ENCODE results near the gene PCSK5. TPM values are rescaled to one million over a fixed set of nuclear protein-coding genes. Genes with fewer than 3 reads are reported as not detected.
"Not testable (repeated sequence)": the region's sequence is repeated elsewhere in the genome, so short reads cannot be mapped to it uniquely, and the experiment has no call there.

Gene PCSK5
- polyA plus RNA-seq, 1 donor: 123 TPM

GRCh38 chr9:76324030-76324429, 433.6 kb downstream of the PCSK5 start:
- Histone ChIP-seq H3K27ac (ENCODE audit: low read length) (peak overlapping the region; percentile 69), H3K36me3 (ENCODE audit: control insufficient read depth, insufficient read depth, low read length) (peaks cover 44% of the 10 kb centered on the region)
- not testable (repeated sequence) for DNase-seq; H3K4me1 ChIP-seq (ENCODE audit: control insufficient read depth, insufficient read depth, low read length); H3K27me3 ChIP-seq (ENCODE audit: control insufficient read depth, insufficient read depth, low read length); H3K9me3 ChIP-seq (ENCODE audit: control insufficient read depth, low read depth, low read length); H3K4me3 ChIP-seq (ENCODE audit: low read length)
- no CpG with 5 or more reads among the region's 7 CpGs for WGBS (ENCODE audit: insufficient coverage, low lambda C conversion rate)

- DNase-seq: no peak
- Histone ChIP-seq H3K9me3 (ENCODE audit: control insufficient read depth, low read depth, low read length) (no peaks in the 10 kb centered on the region), H3K27ac (ENCODE audit: low read length) (no peak overlapping the region), H3K27me3 (ENCODE audit: control insufficient read depth, insufficient read depth, low read length) (no peaks in the 10 kb centered on the region), H3K36me3 (ENCODE audit: control insufficient read depth, insufficient read depth, low read length) (peaks cover 70% of the 10 kb centered on the region), H3K4me3 (ENCODE audit: low read length) (no peak overlapping the region), H3K4me1 (ENCODE audit: control insufficient read depth, insufficient read depth, low read length) (no peaks in the 10 kb centered on the region)
- no CpG with 5 or more reads among the region's 1 CpG for WGBS (ENCODE audit: insufficient coverage, low lambda C conversion rate)
Measured at GRCh38 chr9:76330034-76330433, 439.6 kb downstream of the PCSK5 start.

GRCh38 chr9:76333388-76333787, 442.9 kb downstream of the PCSK5 start:
- Histone ChIP-seq H3K27ac (ENCODE audit: low read length) (no peak overlapping the region), H3K36me3 (ENCODE audit: control insufficient read depth, insufficient read depth, low read length) (peaks cover 67% of the 10 kb centered on the region), H3K27me3 (ENCODE audit: control insufficient read depth, insufficient read depth, low read length) (no peaks in the 10 kb centered on the region), H3K9me3 (ENCODE audit: control insufficient read depth, low read depth, low read length) (no peaks in the 10 kb centered on the region), H3K4me3 (ENCODE audit: low read length) (no peak overlapping the region), H3K4me1 (ENCODE audit: control insufficient read depth, insufficient read depth, low read length) (no peaks in the 10 kb centered on the region)
- DNase-seq: no peak
- WGBS (ENCODE audit: insufficient coverage, low lambda C conversion rate): 100% methylated on average over 1 of the region's 3 CpGs

GRCh38 chr9:76333964-76334363, 443.5 kb downstream of the PCSK5 start:
- Histone ChIP-seq H3K36me3 (ENCODE audit: control insufficient read depth, insufficient read depth, low read length) (peaks cover 69% of the 10 kb centered on the region), H3K27ac (ENCODE audit: low read length) (no peak overlapping the region), H3K4me1 (ENCODE audit: control insufficient read depth, insufficient read depth, low read length) (no peaks in the 10 kb centered on the region), H3K4me3 (ENCODE audit: low read length) (no peak overlapping the region), H3K27me3 (ENCODE audit: control insufficient read depth, insufficient read depth, low read length) (no peaks in the 10 kb centered on the region), H3K9me3 (ENCODE audit: control insufficient read depth, low read depth, low read length) (no peaks in the 10 kb centered on the region)
- no CpG with 5 or more reads among the region's 7 CpGs for WGBS (ENCODE audit: insufficient coverage, low lambda C conversion rate)
- no peak for DNase-seq

- H3K4me1 ChIP-seq (ENCODE audit: control insufficient read depth, insufficient read depth, low read length): no peaks in the 10 kb centered on the region
- H3K9me3 ChIP-seq (ENCODE audit: control insufficient read depth, low read depth, low read length): no peaks in the 10 kb centered on the region
- no peaks in the 10 kb centered on the region for H3K27me3 ChIP-seq (ENCODE audit: control insufficient read depth, insufficient read depth, low read length)
- no peak for DNase-seq
- 80% methylated on average over 1 of the region's 1 CpG for WGBS (ENCODE audit: insufficient coverage, low lambda C conversion rate)
- H3K27ac ChIP-seq (ENCODE audit: low read length): no peak overlapping the region
- H3K36me3 ChIP-seq (ENCODE audit: control insufficient read depth, insufficient read depth, low read length): peaks cover 57% of the 10 kb centered on the region
- no peak overlapping the region for H3K4me3 ChIP-seq (ENCODE audit: low read length)
Measured at GRCh38 chr9:76336027-76336426, 445.6 kb downstream of the PCSK5 start.

- no peaks in the 10 kb centered on the region for H3K27me3 ChIP-seq (ENCODE audit: control insufficient read depth, insufficient read depth, low read length)
- WGBS (ENCODE audit: insufficient coverage, low lambda C conversion rate): 50% methylated on average over 2 of the region's 6 CpGs
Measured at GRCh38 chr9:76338418-76338817, 447.9 kb downstream of the PCSK5 start.

GRCh38 chr9:76341616-76342015, 451.1 kb downstream of the PCSK5 start:
- no peak for DNase-seq
- Histone ChIP-seq H3K36me3 (ENCODE audit: control insufficient read depth, insufficient read depth, low read length) (peaks cover 41% of the 10 kb centered on the region), H3K27me3 (ENCODE audit: control insufficient read depth, insufficient read depth, low read length) (no peaks in the 10 kb centered on the region), H3K9me3 (ENCODE audit: control insufficient read depth, low read depth, low read length) (no peaks in the 10 kb centered on the region), H3K4me1 (ENCODE audit: control insufficient read depth, insufficient read depth, low read length) (no peaks in the 10 kb centered on the region), H3K4me3 (ENCODE audit: low read length) (no peak overlapping the region), H3K27ac (ENCODE audit: low read length) (no peak overlapping the region)
- 100% methylated on average over 1 of the region's 1 CpG for WGBS (ENCODE audit: insufficient coverage, low lambda C conversion rate)

More at GRCh38 chr9:76338418-76338817, 447.9 kb downstream of the PCSK5 start:
- Histone ChIP-seq H3K36me3 (ENCODE audit: control insufficient read depth, insufficient read depth, low read length) (peaks cover 48% of the 10 kb centered on the region), H3K9me3 (ENCODE audit: control insufficient read depth, low read depth, low read length) (no peaks in the 10 kb centered on the region), H3K27ac (ENCODE audit: low read length) (no peak overlapping the region), H3K4me3 (ENCODE audit: low read length) (no peak overlapping the region), H3K4me1 (ENCODE audit: control insufficient read depth, insufficient read depth, low read length) (no peaks in the 10 kb centered on the region)
- DNase-seq: no peak

GRCh38 chr9:76342201-76342600, 451.7 kb downstream of the PCSK5 start:
- DNase-seq: no peak
- H3K4me1 ChIP-seq (ENCODE audit: control insufficient read depth, insufficient read depth, low read length): no peaks in the 10 kb centered on the region
- peaks cover 44% of the 10 kb centered on the region for H3K36me3 ChIP-seq (ENCODE audit: control insufficient read depth, insufficient read depth, low read length)
- H3K9me3 ChIP-seq (ENCODE audit: control insufficient read depth, low read depth, low read length): no peaks in the 10 kb centered on the region
- WGBS (ENCODE audit: insufficient coverage, low lambda C conversion rate): no CpG with 5 or more reads among the region's 1 CpG
- no peak overlapping the region for H3K4me3 ChIP-seq (ENCODE audit: low read length)
- no peaks in the 10 kb centered on the region for H3K27me3 ChIP-seq (ENCODE audit: control insufficient read depth, insufficient read depth, low read length)
- H3K27ac ChIP-seq (ENCODE audit: low read length): no peak overlapping the region

- no peak for DNase-seq
- H3K4me1 ChIP-seq (ENCODE audit: control insufficient read depth, insufficient read depth, low read length): no peaks in the 10 kb centered on the region
- WGBS (ENCODE audit: insufficient coverage, low lambda C conversion rate): no CpG with 5 or more reads among the region's 2 CpGs
Measured at GRCh38 chr9:76342858-76343257, 452.4 kb downstream of the PCSK5 start.

GRCh38 chr9:76349865-76350264, 459.4 kb downstream of the PCSK5 start:
- no peaks in the 10 kb centered on the region for H3K27me3 ChIP-seq (ENCODE audit: control insufficient read depth, insufficient read depth, low read length)
- no peak for DNase-seq
- 80% methylated on average over 1 of the region's 1 CpG for whole genome bisulfite sequencing (ENCODE audit: insufficient coverage, low lambda C conversion rate)
- H3K36me3 ChIP-seq (ENCODE audit: control insufficient read depth, insufficient read depth, low read length): peaks cover 41% of the 10 kb centered on the region
- H3K27ac ChIP-seq (ENCODE audit: low read length): no peak overlapping the region
- no peak overlapping the region for H3K4me3 ChIP-seq (ENCODE audit: low read length)
- H3K9me3 ChIP-seq (ENCODE audit: control insufficient read depth, low read depth, low read length): no peaks in the 10 kb centered on the region
- H3K4me1 ChIP-seq (ENCODE audit: control insufficient read depth, insufficient read depth, low read length): no peaks in the 10 kb centered on the region

More at GRCh38 chr9:76342858-76343257, 452.4 kb downstream of the PCSK5 start:
- no peaks in the 10 kb centered on the region for H3K27me3 ChIP-seq (ENCODE audit: control insufficient read depth, insufficient read depth, low read length)
- H3K36me3 ChIP-seq (ENCODE audit: control insufficient read depth, insufficient read depth, low read length): peaks cover 42% of the 10 kb centered on the region
- H3K9me3 ChIP-seq (ENCODE audit: control insufficient read depth, low read depth, low read length): no peaks in the 10 kb centered on the region
- H3K27ac ChIP-seq (ENCODE audit: low read length): no peak overlapping the region
- H3K4me3 ChIP-seq (ENCODE audit: low read length): no peak overlapping the region

GRCh38 chr9:76351006-76351405, 460.5 kb downstream of the PCSK5 start:
- DNase-seq: no peak
- no peak overlapping the region for H3K4me3 ChIP-seq (ENCODE audit: low read length)
- no peaks in the 10 kb centered on the region for H3K9me3 ChIP-seq (ENCODE audit: control insufficient read depth, low read depth, low read length)
- H3K36me3 ChIP-seq (ENCODE audit: control insufficient read depth, insufficient read depth, low read length): peaks cover 43% of the 10 kb centered on the region
- H3K4me1 ChIP-seq (ENCODE audit: control insufficient read depth, insufficient read depth, low read length): no peaks in the 10 kb centered on the region
- WGBS (ENCODE audit: insufficient coverage, low lambda C conversion rate): 71% methylated on average over 3 of the region's 3 CpGs
- H3K27me3 ChIP-seq (ENCODE audit: control insufficient read depth, insufficient read depth, low read length): no peaks in the 10 kb centered on the region
- H3K27ac ChIP-seq (ENCODE audit: low read length): no peak overlapping the region

All from large intestine (tissue), 3 donors.